Activated naive CD4-positive, alpha-beta T cell treated with anti-CD3 and anti-CD28 coated beads, Interleukin-2, amount 50 U/mL, for 72 hours (primary cell): ENCODE data around the gene GSK3A. TPM values are rescaled to one million over a fixed set of nuclear protein-coding genes. Genes with fewer than 3 reads are reported as not detected.
A peak's percentile ranks its signal among the peaks of the same experiment; 100 is the strongest.

Source experiments
- ATAC-seq, 2 donors: fragments of 150-1000 bp; cut with Tn5 transposase; 2 replicates each; pipeline ENCODE4 v1.10.0; 2021; ENCODE audit warnings: mild to moderate bottlenecking in 2 of 2, moderate library complexity in 2 of 2
- DNase-seq, 2 donors: peaks; one replicate each; pipeline ENCODE4 v3.0.0; 2021 to 2022; ENCODE audit warnings: low spot score in 2 of 2
- H3K27ac Mint-ChIP-seq, 2 donors: one replicate each; pipeline ENCODE4 v1.8.0; 2022; ENCODE audit warnings: mild to moderate bottlenecking in 2 of 2, mixed read lengths in 2 of 2
- H3K36me3 Mint-ChIP-seq, 2 donors: one replicate each; pipeline ENCODE4 v1.8.0; 2022; ENCODE audit warnings: mixed read lengths in 2 of 2
- H3K9me3 Mint-ChIP-seq, 2 donors: one replicate each; pipeline ENCODE4 v1.8.0; 2022; ENCODE audit warnings: mixed read lengths in 2 of 2
- total RNA-seq, 2 donors: library from RNA; stranded (reverse); gene quantifications; one replicate each; pipeline ENCODE4 v1.2.3, GENCODE V29; 2022

Gene GSK3A
- total RNA-seq, 2 donors from 2014 or later, result 38.1 to 39.5 TPM

DNA sequence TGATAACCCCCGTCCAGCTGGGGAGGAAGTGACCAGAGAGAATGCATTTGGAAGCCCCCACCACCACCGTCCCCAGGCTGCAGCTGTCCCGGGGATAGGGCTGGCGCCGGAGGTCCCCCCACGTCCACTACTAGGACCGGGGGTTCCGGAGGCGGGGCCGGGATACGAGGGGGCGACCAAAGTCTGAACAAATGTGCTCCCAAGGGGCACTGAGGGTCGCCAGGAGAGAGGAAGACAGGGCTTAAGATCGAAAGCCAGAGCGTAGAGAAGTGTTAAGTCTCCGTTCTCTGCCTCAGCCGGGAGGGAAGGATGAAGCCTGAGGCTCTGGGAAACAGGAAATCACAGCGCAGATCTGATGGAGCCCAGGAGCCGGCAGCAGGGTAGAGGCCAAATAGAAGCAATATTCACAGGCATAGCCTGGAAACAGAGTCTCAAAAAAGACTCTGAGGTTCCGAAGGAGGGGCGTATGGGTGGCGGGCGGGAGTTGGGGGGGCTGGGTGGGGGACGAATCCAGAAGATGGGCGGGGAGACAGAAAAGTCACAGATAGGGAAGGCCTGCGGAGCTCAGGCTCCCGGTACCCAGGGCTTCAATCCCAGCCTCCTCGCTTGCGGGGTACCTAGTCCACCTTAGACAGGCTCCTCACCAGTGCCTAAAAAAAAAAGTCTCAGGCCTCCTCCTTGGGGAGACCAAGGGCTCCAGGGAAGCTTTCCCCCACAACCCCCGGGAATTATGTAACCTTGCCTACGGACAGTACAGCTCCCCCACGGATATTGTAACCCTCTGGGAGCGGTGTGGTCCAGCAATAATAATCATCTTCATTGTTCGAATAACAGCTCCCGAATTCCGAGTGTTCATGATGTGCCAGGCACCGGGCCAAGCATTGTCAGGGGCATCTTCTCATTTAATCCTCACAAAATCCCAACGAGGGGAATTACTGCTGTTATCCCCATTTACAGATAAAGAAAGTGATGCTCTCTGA, 13.7 kb upstream of the GSK3A start:
- Mint-ChIP-seq H3K36me3 (peaks cover 10% of the 10 kb centered on the region in 2 donors), H3K27ac (peak overlapping the region in 1 of 2 donors; percentile 52), H3K9me3 (no peaks in the 10 kb centered on the region)
- DNase-seq (no peak), ATAC-seq (no peak)

DNA sequence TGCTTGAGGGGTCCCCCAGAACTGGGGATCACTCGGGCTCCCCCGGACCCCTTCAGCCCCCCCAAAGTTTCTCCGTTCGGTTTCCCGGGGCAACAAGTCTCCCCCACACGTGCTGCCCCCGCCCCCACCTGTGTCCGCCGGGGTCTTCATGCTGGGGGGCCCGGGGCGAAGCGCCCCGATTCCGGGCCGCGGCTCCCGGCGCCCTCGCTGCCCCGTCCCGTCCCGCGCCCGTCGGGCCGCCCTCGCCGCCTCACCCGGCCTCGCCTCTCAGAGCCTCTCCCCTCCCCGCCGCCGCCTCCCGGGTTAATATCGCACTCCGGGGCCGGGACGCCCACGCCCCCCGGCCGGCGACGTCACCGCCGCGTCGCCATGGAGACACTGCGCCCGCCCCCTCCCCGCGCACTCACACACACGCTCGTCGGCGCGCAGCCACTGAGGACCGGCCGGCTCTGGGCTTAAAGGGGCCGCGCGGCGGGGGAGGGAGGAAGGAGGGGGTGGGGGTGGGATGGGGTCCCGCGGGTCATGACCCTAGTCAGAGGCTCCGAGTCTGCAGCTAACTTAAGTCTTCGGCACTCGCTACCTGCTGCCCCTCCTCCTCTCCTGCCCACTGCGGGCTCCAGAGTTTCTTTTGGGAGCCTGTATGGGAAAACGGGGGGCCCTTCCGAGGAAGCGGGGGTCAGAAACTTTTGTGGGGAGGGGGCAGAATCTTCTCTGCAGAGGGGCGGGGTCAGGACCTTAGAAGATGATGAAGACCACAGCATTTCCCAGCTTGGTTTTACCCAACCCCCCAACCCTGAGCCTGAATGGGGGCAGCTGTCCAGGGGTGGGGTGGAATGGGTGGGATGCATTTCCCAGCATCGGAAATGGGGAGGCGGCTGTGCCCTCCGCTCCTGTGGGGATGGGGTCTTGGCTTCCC, 12.7 kb upstream of the GSK3A start, which contains the start of gene ERF:
ERF (minus strand) TSS at position 279 of the 916 bp plus-strand sequence; CDS start at position 150, 129 bp downstream.
- no peaks in the 10 kb centered on the region for H3K9me3 Mint-ChIP-seq
- ATAC-seq, result peak; percentile 81 to 83
- peak within 1 kb of the TSS; percentile 72 to 81 for H3K27ac Mint-ChIP-seq
- DNase-seq, result peak; percentile 91 to 95
- H3K36me3 Mint-ChIP-seq, result peaks cover 10% of the 10 kb centered on the region in 2 donors

DNA sequence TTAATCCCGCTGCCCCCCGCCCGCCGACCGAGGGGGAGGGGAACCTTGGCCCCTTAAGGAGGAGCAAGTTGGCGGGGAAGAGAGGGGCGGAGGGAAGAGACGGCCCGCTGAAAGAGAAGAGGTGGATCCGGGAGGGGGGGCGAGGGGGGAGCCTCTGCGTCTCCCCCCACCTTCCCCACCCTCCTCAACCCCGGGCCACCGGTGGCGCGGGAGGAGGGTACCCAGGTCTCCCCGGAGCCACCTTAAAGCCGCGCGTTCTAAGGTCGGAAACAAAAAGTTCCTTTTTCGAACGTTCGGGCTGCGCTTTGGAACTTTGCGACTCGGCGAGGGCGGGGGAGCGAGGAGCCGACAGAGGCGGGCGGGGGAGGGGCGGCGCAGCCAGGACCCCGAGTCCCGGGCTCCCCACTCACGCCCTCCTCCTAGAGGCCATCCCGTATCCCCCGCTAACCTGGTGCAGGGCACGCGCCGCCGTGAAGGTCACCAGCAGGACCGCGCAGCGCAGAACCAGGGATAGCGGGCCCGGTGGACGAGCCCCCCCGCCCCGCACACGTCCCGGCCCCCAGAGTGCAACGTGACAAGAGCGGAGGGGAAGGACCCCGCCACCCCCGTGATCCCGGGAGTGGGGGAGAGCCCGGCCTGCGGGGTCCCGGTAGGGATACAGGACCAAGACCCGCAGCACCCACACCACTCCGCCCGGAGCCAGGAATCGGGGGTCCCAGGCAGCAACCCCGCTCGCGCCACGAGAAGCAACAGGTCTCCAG, 11.9 kb upstream of the GSK3A start:
- Mint-ChIP-seq H3K36me3 (peaks cover 10% of the 10 kb centered on the region in 2 donors), H3K27ac (peak overlapping the region; percentile 72 to 81), H3K9me3 (no peaks in the 10 kb centered on the region)
- ATAC-seq, result peak; percentile 34 to 35
- DNase-seq, result peak; percentile 68 to 69

DNA sequence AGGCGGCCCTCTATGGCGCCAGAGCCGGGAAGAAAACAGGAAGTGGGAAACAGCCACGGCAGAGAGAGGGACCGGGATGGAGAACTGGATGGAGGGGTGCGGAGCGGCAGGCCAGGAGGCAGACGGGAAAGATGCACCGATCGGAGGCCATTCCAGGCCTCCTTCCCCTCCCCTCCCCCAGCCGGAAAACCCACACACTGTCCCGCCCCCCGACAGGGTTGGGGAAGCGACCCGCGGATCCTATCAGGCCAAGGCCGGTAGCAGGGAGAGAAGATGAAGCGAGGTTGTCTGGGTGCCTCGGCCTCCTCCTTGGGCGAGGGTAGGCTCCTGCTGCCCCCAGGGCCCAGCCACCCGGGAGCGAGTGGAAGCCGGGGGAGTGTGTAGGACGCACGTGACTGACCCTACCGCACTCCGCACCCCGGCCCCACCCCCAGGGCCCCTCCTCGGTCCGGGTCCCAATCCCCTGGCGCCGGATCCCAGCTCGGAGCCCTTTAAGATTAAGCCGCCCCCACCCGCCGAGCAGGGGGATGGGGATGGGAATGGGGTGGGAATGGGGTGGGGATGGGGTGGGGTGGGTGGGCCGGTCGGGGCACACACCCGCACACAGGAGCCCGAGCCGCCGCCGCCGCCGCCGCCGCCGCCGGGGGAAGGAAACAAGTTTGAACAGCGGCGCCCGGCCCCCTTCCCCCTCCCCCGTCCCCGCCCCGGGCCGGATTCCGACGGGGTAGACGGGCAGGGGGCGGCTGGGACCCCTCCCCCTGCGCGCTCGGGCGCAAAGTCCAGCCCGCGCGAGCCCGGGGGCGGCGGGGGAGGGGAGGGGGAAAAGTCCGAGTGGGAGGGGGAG, 11.1 kb upstream of the GSK3A start:
- ATAC-seq (peak; percentile 51), DNase-seq (peak in 1 of 2 donors; percentile 68)
- peaks cover 10% of the 10 kb centered on the region in 2 donors for H3K36me3 Mint-ChIP-seq
- no peaks in the 10 kb centered on the region for H3K9me3 Mint-ChIP-seq
- H3K27ac Mint-ChIP-seq, result peak overlapping the region; percentile 95 to 96

DNA sequence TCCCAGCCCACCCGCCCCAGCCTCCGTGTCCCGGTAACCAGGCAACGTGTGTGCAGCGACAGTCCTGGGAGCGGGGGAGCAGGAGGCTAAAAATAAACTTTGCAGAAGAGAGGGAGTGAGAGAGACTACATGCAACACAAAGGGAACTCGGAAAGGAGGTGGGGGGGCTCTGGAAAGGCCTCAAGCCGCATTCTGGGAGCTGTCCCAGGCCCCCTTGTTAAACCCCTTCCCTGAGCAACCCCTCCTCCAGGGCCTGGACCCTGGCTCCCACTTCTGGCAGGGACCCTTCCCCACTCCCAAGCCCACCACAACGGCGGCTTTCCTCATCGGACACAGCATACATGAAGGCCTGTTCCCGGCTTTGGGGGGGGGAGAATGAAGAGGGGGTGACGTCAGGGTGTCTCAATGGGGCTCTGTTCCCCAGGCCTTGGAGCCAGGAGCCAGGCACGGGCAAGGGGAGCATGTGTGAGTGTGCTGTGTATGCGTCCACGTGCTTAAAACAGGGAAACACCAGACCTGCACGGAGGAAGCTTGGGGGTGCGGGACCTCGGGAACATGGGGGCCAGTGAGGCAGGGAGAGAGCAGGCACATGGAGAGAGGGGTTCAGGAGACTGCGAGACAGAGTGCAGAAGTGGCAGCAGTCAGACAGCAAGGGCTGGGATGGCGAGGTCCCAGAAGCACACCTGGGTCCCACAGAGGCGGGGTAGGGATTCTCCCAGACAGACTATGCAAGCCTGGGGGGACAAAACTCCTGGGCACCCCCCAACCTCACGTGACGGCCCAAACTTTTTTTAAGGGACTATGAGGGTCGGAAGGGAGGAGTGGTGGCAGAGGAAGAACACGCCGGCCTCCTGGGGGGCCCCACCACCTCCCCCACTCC, 10.2 kb upstream of the GSK3A start:
- Mint-ChIP-seq H3K9me3 (no peaks in the 10 kb centered on the region), H3K36me3 (peaks cover 10% of the 10 kb centered on the region in 2 donors), H3K27ac (peak overlapping the region; percentile 95 to 96)
- DNase-seq, result no peak
- ATAC-seq, result no peak

DNA sequence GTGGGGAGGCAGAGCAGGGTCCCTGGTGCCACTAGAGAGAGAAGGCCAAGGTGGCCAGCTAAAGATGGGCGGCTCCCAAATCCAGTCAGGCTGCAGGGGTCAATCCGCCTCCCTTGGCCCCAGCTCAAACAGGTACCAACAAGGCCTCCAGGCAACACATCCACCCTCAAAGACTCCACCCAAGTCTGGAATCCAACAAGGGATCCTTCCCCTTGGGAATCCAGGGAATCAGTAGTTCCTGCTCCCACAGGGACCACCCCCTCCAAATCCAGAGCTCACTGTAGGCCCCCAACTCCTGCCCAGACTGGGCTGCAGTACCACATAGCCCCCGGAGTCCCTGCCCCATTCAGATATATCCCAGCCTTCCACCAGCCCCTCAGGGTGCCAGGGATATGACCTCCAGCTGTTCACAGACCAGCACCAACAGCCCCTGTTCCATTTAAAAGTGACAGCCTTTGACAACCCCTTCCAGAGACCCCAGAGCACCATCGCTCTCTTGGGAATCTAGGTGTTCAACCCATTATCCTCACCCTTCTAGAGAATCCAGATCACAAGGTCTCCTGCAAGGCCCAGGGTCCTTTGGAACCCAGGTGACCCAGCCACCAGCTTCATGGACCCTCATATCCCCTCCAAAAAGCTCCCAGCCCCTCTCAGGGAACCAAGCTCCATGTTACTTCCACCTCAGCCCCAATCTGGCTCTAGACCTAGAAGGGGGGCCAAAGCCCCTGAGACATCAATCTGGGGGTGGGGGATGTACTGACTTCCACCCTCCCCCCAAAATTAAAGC, 9.4 kb upstream of the GSK3A start:
- ATAC-seq (no peak), DNase-seq (no peak)
- Mint-ChIP-seq H3K9me3 (no peaks in the 10 kb centered on the region), H3K27ac (peak overlapping the region; percentile 95 to 96), H3K36me3 (peaks cover 10% of the 10 kb centered on the region in 2 donors)

DNA sequence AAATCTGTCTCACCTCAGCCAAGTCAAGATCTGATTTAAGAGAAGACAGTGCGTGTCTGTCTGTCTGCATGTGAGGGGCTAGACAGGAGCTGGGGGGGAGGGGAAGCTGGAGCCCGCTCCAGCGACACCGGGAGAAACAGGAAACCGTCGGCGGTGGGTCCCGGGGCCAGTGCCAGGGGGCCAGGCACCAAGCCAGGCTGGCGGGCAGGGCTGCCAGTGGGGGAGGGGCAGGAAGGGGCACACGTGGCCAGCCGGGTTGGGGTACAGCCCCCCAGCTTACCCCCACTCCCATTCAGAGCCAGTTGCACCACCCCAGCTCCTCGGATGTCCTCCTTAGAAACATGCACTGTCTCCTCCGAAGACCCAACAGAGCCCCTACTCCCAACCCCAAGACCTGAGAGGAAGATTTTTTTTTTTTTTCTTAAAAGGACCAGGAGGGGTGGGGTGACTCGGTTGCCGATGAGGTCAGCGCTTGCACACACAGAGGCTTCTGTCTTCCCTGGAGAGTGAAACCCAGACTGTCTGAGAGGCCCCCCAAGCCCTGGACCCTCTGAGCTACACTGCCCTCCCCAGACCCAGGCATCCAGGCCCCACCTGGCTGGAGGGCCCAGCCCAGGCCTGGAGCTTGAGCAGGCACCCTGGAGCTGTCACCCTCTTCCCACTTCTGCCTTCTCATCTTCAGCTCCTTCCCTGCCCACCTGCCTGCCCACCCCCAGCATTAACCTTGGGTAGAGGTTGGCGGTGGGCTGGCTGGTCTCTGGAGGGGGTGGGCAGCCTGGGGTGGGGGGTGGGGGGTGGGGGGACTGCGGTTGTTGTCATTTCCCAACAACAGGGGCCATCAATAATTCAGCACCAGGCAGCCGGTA, 8.5 kb upstream of the GSK3A start:
- no peaks in the 10 kb centered on the region for H3K9me3 Mint-ChIP-seq
- peaks cover 10% of the 10 kb centered on the region in 2 donors for H3K36me3 Mint-ChIP-seq
- H3K27ac Mint-ChIP-seq, result no peak overlapping the region
- DNase-seq (no peak), ATAC-seq (no peak)

DNA sequence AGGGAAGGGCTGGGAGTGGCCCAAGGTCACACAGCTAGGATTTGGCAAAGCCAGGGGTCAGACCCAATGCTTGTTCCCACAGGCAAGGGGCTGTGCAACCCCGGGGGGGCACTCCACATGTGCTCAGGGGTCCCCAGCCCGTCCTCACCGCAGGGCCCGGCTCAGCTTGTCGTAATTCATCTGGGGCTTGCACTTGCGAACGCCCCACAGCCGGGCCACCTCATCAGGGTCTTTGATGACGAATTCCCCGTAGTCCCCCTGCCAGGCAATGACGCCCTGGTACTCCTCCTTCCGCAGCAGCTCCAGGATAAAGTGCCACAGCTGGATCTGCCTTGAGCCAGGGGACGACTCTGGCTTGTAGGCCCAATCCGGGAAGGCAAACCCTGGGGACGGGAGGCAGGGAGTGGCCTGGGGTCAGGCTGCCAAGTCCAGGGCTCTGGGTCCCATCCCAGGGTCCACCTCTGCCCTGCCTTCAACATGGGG, 7.8 kb upstream of the GSK3A start:
- peak overlapping the region in 1 of 2 donors; percentile 29 for H3K27ac Mint-ChIP-seq
- ATAC-seq (no peak), DNase-seq (no peak)
- H3K9me3 Mint-ChIP-seq, result no peaks in the 10 kb centered on the region
- peaks cover 10% of the 10 kb centered on the region in 2 donors for H3K36me3 Mint-ChIP-seq

- H3K36me3 Mint-ChIP-seq, result peaks cover 11 to 13% of the 10 kb centered on the region in 2 donors
- ATAC-seq (no peak), DNase-seq (no peak)
- no peaks in the 10 kb centered on the region for H3K9me3 Mint-ChIP-seq
- H3K27ac Mint-ChIP-seq, result peak overlapping the region; percentile 29 to 58
These were observed 7.4 kb upstream of the GSK3A start for GRCh38 chr19:42249769-42250168.

DNA sequence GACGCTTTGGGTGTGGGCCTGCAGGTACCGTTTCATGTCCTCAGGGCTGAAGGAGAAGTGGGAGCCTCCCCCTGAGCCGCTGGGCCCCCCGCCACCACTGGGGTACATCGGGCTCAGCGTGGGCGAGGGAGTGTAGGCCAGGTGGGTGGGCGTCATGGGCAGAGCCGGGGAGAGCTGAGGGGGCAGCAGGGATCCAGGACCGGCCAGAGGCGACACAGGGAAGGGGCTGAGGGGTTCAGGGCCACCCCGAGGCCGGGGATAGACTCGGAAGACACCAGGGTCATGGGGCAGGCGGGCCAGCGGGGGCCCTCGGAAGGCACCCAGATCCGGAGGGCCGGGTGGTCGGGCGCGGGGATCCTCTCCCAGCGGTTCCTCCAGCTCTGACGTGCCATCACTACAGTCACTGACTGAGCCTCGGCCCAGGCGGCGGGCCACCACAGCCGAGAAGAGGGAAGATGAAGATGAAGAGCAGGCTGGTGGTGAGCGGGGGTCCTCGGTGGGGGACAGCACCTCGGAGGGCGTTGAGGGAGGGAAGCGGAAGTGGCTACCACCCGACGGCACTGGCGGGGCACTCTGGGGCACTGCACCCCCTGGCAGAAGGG, 6.8 kb upstream of the GSK3A start:
- DNase-seq (no peak), ATAC-seq (no peak)

GRCh38 chr19:42248270-42249148, 6.1 kb upstream of the GSK3A start:
- H3K9me3 Mint-ChIP-seq, result no peaks in the 10 kb centered on the region
- no peak for DNase-seq
- peak overlapping the region in 1 of 2 donors; percentile 58 for H3K27ac Mint-ChIP-seq
- peaks cover 19 to 20% of the 10 kb centered on the region in 2 donors for H3K36me3 Mint-ChIP-seq
- no peak for ATAC-seq

More for the DNA sequence above, 6.8 kb upstream of the GSK3A start:
- H3K36me3 Mint-ChIP-seq, result peaks cover 16 to 18% of the 10 kb centered on the region in 2 donors
- no peaks in the 10 kb centered on the region for H3K9me3 Mint-ChIP-seq
- peak overlapping the region in 1 of 2 donors; percentile 58 for H3K27ac Mint-ChIP-seq
